ENCODE results near the gene TMPRSS12.
"Not testable (repeated sequence)": the region's sequence is repeated elsewhere in the genome, so short reads cannot be mapped to it uniquely, and the experiment has no call there.

GRCh38 chr12:50926932-50927331, 84.2 kb downstream of the TMPRSS12 start:
- not testable (repeated sequence) for TF ChIP-seq CTCF (conservative IDR thresholded peaks at IDR 0.05; ENCODE audit: low read length); EZH2phosphoT487 (IDR thresholded peaks at IDR 0.05; ENCODE audit: borderline replicate concordance, low read depth, low read length)

Measured in OCI-LY7 (cell line).